ENCODE data around the gene OGDH. TPM values are rescaled to one million over a fixed set of nuclear protein-coding genes. Genes with fewer than 3 reads are reported as not detected.

The OGDH gene
- total and polyA plus RNA-seq, 2 of the 13 experiments (the other 11 are each of a cell fraction or from before 2014, with no cell fraction given) = 17.4 to 25.4 TPM

DNA sequence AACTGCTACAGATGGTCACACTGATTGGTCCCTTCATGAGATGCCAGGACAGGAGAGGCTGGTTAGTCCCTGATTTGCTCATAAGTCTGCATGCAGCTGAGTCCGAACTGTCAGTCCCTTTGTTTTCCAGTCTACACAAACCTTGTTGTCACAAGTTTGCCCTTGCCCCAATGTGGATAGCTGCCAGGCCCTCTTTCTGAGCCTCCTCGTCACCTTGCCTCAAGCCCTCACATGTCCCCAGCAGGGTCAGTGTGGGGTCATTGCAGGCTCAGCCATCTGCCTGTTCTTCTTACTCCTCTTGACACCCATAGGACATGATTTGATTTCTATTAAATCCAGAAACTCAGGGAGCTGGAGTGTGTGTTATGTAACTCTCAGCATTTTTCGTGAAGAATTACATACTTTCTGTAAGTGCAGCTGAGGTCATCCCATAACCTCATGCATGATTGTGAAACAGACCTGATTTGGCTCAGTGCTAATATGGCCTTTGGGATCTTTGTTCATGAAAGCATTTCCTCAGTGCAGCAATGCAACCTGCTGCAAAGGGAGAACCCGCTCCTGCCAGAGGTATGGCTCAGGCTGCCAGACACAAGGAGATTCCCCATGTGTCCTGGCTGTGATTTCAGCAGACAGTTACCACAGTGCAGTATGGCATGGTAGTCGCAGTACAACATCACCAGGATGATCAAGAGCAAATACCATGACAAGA lies 72.2 kb downstream of the OGDH start (continued):
- TF ChIP-seq FOXO4 (CRISPR knock-in tag; conservative IDR thresholded peaks at IDR 0.05) = no peak
- TF ChIP-seq IRF1 (CRISPR knock-in tag; IDR thresholded peaks at IDR 0.05; ENCODE audit: low read depth) = no peak
- 0 out of 2 replicates have a peak, but pooled peaks have one; percentile 35 for TF ChIP-seq DPF2 (CRISPR knock-in tag; IDR thresholded peaks at IDR 0.05; ENCODE audit: borderline replicate concordance, low read depth)
- TF ChIP-seq PAWR (CRISPR knock-in tag; IDR thresholded peaks at IDR 0.05; ENCODE audit: borderline replicate concordance) = no peak
- peak; percentile 19; the same call in 1 of the 2 replicates for TF ChIP-seq ZMYM3 (CRISPR knock-in tag; IDR thresholded peaks at IDR 0.05)
- TF ChIP-seq MLLT10 (CRISPR knock-in tag; IDR thresholded peaks at IDR 0.05) = no peak
- peak; percentile 46; the same call in 1 of the 2 replicates for TF ChIP-seq HMGXB3 (CRISPR knock-in tag; IDR thresholded peaks at IDR 0.05; ENCODE audit: borderline replicate concordance)
- TF ChIP-seq CCDC6 (CRISPR knock-in tag; IDR thresholded peaks at IDR 0.05) = no peak
- TF ChIP-seq, protein P1, sequence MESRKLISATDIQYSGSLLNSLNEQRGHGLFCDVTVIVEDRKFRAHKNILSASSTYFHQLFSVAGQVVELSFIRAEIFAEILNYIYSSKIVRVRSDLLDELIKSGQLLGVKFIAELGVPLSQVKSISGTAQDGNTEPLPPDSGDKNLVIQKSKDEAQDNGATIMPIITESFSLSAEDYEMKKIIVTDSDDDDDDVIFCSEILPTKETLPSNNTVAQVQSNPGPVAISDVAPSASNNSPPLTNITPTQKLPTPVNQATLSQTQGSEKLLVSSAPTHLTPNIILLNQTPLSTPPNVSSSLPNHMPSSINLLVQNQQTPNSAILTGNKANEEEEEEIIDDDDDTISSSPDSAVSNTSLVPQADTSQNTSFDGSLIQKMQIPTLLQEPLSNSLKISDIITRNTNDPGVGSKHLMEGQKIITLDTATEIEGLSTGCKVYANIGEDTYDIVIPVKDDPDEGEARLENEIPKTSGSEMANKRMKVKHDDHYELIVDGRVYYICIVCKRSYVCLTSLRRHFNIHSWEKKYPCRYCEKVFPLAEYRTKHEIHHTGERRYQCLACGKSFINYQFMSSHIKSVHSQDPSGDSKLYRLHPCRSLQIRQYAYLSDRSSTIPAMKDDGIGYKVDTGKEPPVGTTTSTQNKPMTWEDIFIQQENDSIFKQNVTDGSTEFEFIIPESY (CRISPR knock-in tag; IDR thresholded peaks at IDR 0.05) = no peak
- TF ChIP-seq, protein P2, sequence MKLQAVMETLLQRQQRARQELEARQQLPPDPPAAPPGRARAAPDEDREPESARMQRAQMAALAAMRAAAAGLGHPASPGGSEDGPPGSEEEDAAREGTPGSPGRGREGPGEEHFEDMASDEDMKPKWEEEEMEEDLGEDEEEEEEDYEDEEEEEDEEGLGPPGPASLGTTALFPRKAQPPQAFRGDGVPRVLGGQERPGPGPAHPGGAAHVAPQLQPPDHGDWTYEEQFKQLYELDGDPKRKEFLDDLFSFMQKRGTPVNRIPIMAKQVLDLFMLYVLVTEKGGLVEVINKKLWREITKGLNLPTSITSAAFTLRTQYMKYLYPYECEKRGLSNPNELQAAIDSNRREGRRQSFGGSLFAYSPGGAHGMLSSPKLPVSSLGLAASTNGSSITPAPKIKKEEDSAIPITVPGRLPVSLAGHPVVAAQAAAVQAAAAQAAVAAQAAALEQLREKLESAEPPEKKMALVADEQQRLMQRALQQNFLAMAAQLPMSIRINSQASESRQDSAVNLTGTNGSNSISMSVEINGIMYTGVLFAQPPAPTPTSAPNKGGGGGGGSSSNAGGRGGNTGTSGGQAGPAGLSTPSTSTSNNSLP (IDR thresholded peaks at IDR 0.05; ENCODE audit: low read depth, low read length) = peak; percentile 56; the same call in 1 of the 2 replicates
- TF ChIP-seq ZMYM4 (CRISPR knock-in tag; IDR thresholded peaks at IDR 0.05) = 0 out of 2 replicates have a peak, but pooled peaks have one; percentile 18
- TF ChIP-seq SOX6 (IDR thresholded peaks at IDR 0.05) = no peak
- TF ChIP-seq SOX6 (CRISPR knock-in tag; IDR thresholded peaks at IDR 0.05) = peak; percentile 81
- peak; percentile 59; the same call in 1 of the 2 replicates for TF ChIP-seq REPIN1 (CRISPR knock-in tag; IDR thresholded peaks at IDR 0.05; ENCODE audit: borderline replicate concordance, low read depth)
- TF ChIP-seq ZC3H13 (CRISPR knock-in tag; IDR thresholded peaks at IDR 0.05) = no peak
- peak; percentile 21; the same call in 1 of the 2 replicates for TF ChIP-seq ZSCAN9 (CRISPR knock-in tag; IDR thresholded peaks at IDR 0.05; ENCODE audit: borderline replicate concordance)
- TF ChIP-seq PHB2 (IDR thresholded peaks at IDR 0.05; ENCODE audit: partially characterized antibody) = no peak
- no peak for TF ChIP-seq ZNF343 (CRISPR knock-in tag; IDR thresholded peaks at IDR 0.05)
- no peak for TF ChIP-seq ZNF678 (CRISPR knock-in tag; IDR thresholded peaks at IDR 0.05)
